ENCODE results near the gene SCAMP5. TPM values are rescaled to one million over a fixed set of nuclear protein-coding genes. Genes with fewer than 3 reads are reported as not detected.

SCAMP5 gene
- total RNA-seq, 1 donor from 2014 or later = 0.73 TPM

DNA sequence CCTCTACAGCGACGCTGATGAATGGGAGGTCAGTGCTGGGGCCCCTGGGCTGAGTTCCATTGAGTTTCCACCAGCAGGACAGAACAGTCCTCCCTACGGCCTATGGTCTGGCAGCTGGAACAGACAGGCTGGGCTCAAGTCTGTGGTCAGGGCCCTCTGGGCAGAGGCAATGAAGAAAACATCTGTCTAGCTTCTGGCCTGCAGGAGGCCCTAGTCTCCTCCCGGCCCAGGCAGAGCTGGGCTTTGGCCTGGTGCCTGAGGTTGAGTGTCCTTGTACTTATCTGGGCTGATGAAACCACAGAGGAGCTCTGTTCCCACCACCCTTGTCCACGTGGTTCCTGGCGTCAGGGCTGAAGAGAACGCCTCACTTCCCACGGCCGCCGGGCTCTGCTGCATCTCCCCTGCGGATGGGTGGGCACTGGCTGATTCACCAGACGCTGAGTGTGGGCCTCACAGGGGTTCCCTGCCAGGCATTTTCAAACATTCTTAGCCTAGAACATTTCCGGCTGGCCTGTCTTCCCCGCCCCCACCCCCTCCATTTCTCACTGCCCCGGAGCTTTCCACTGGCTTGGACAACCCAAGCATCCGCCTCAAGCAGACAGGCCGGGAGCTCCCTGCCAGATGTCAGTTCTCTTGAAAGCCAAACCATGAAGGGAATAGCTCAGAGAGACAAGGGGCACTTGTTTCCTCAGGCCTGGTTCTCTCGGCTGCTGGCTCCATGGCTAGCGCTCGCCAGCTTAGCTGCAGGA, 48.3 kb downstream of the SCAMP5 start:
- peak; percentile 87 for ATAC-seq

DNA sequence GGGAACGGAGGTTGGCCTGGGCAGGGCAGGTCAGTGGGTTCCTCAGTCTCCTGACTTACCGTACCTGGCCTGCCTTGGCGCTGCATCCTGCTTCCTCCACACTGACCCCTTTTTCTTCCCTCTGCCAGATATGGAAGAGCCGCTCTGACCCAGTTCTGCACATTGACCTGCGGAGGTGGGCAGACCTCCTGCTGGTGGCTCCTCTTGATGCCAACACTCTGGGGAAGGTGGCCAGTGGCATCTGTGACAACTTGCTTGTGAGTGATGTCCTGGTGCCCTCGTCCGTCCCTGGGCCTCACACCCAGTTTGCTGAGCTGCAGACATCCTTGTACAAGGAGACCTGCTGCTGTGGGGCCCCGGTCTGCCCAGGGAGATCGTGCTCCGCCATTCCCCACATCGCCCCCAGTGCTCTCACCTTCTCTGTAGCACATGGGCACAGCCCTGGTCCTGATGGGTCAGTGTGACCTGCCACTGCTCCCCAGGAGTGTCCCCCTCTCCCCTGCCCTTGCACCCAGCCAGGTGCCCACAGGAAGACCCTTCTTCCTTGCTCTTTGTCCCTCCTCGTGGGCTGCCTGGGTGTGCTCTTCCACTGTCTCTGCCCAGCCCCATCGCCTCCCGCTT, 49.0 kb downstream of the SCAMP5 start:
- no peak for ATAC-seq
- no peak for DNase-seq (ENCODE audit: low spot score)

More for the DNA sequence above, 48.3 kb downstream of the SCAMP5 start:
- DNase-seq (ENCODE audit: low spot score) = peak; percentile 92

GRCh38 chr15:75045332-75046015, 50.1 kb downstream of the SCAMP5 start:
- ATAC-seq (no peak), DNase-seq (ENCODE audit: low spot score) (no peak)

- DNase-seq (ENCODE audit: low spot score) = no peak
- no peak for ATAC-seq
Observed at GRCh38 chr15:75048394-75048793, 53.0 kb downstream of the SCAMP5 start.

GRCh38 chr15:75049392-75049791, 54.0 kb downstream of the SCAMP5 start:
- peak; percentile 79 for ATAC-seq
- peak; percentile 85 for DNase-seq (ENCODE audit: low spot score)

DNA sequence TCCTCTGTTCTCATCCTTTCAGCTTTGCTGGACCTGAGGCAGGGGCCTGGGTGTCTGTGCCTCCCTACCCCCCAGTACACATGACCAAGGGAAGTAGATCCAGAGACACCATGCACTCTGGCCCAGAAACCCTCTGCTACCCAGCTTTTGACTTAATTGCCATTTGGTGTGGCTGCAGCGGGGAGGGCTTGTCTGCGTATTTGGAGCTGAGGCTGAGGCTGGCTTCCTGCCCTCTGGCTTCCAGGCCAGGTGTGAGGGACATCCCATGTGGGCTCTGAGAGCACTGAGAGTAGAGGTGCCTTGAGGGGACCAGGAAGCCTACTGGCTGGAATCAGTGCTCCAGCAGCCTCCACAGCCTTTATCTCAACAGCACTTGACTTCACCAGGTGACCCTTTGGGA, 54.9 kb downstream of the SCAMP5 start:
- no peak for DNase-seq (ENCODE audit: low spot score)
- no peak for ATAC-seq

- ATAC-seq (no peak), DNase-seq (ENCODE audit: low spot score) (no peak)
Observed at GRCh38 chr15:75051191-75051608, 55.8 kb downstream of the SCAMP5 start.

DNA sequence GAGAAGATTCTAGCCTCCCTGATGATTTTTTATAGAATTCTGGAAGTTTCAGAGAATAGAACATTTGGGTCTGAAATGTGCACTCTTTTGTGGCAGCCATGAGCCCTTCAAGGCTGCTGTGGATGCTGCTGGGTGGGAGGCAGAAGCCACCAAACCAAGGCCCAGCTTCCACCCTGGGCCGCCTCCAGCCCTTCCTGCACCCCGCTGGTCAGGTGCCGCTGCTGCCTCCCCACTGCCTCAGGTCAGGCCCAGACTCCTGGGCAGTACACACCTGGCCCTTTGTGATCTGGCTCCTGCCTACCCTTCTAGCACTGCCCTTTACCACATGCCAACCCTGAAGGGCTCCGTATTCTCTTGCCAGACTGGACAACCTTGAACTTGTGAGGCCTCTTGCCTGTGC, 56.3 kb downstream of the SCAMP5 start:
- no peak for DNase-seq (ENCODE audit: low spot score)

GRCh38 chr15:75052972-75053747, 57.8 kb downstream of the SCAMP5 start:
- DNase-seq (ENCODE audit: low spot score) (no peak), ATAC-seq (no peak)

More for the DNA sequence above, 56.3 kb downstream of the SCAMP5 start:
- no peak for ATAC-seq

GRCh38 chr15:75053748-75054125, 58.4 kb downstream of the SCAMP5 start:
- DNase-seq (ENCODE audit: low spot score) = no peak

DNA sequence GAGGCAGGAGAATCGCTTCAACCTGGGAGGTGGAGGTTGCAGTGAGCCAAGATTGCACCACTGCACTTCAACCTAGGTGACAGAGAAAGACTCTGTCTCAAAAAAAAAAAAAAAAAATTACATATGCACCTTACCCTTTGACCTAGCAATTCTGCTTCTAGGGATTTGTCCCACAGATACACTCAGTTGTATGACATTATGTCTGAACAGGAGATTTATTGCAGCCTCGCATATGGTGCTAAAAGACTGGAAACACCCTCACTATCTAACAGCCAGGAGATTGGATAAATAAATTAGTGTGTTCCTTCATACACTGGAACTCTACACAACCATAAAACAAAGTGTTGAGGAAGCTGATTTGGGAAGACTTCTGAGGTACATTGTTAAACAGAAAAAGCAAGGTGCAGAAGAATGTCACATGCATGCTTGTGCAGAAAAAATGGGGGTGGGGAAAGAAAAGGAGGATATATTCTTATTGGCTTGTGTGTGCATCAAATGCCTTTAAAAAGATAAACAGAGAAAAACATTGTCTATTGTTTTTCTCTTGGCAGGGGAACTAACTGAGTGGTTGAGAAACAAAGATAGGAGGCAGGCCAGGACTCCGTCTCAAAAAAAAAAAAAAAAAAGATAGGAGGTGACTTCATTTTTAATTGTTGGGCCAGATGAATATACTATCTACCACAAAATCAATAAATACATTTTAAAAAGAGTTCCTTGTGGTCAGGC, 59.0 kb downstream of the SCAMP5 start:
- ATAC-seq (peak; percentile 42), DNase-seq (ENCODE audit: low spot score) (no peak)

More at GRCh38 chr15:75053748-75054125, 58.4 kb downstream of the SCAMP5 start:
- ATAC-seq = no peak

- no peak for ATAC-seq
- DNase-seq (ENCODE audit: low spot score) = no peak
Observed at GRCh38 chr15:75056036-75056435, 60.7 kb downstream of the SCAMP5 start.

GRCh38 chr15:75058127-75058905, 63.0 kb downstream of the SCAMP5 start:
- DNase-seq (ENCODE audit: low spot score) = peak; percentile 37
- no peak for ATAC-seq

DNA sequence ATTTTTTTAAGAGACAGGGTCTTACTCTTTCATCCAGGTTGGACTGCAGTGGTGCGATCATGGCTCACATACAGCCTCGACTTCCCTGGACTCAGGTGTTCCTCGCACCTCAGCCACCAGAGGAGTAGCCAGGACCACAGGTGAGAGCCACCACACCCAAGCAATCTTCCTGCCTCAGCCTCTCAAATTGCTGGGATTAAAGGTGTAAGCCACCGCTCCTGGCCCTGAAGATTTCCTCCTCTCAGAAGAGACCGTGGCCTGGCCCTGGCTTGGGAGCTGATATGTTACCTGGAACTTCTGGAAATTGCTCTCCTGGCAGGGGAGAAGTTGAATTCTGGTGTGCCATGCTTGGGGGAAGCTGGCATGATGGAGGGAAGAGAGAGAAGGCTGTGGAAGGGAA, 64.2 kb downstream of the SCAMP5 start:
- ATAC-seq (no peak), DNase-seq (ENCODE audit: low spot score) (no peak)

DNA sequence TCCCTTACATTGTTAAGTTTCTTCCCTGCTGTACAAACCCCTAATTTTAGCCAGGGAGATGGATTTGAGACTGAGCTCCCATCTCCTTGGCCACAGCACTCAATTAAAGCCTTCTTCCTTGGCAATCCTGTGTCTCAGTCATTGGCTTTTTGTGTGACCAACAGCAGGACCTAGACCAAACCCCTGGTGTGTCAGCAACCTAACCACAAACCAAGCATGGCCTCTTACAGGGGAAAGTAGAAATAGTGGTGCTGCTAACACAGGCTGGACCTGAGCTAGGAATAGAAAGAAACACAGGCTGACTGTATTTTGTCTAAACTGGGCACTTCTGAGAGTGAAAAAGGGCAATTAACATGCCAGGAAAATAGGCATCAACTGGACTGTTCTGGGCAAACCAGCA, 65.9 kb downstream of the SCAMP5 start:
- peak; percentile 15 for DNase-seq (ENCODE audit: low spot score)

GRCh38 chr15:75062706-75063105, 67.3 kb downstream of the SCAMP5 start:
- peak; percentile 35 for DNase-seq (ENCODE audit: low spot score)

More for the DNA sequence above, 65.9 kb downstream of the SCAMP5 start:
- no peak for ATAC-seq

GRCh38 chr15:75063338-75063737, 68.0 kb downstream of the SCAMP5 start:
- no peak for ATAC-seq
- peak; percentile 33 for DNase-seq (ENCODE audit: low spot score)

More at GRCh38 chr15:75062706-75063105, 67.3 kb downstream of the SCAMP5 start:
- no peak for ATAC-seq

- ATAC-seq (no peak), DNase-seq (ENCODE audit: low spot score) (peak; percentile 36)
Observed at GRCh38 chr15:75063889-75064288, 68.5 kb downstream of the SCAMP5 start.

GRCh38 chr15:75064846-75065245, 69.5 kb downstream of the SCAMP5 start:
- DNase-seq (ENCODE audit: low spot score) (no peak), ATAC-seq (no peak)

DNA sequence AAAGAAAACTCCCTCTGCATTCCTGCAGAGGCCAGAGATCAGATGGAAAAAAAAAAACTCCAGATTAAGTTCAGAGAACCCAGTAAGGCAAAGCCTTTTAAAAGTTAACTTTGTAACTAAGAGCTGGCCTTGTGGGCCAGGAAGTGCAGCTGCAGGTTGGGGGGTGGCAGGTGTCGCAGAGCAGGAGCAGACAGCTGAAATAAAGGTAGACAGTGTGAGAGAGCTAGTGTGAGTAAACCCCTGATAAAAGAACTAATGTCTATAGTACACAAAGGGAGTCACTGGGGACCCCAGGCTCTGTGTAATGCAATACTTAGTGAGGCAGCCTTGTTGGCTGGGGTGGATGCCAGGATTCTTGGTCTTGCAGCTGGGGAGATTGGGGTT, 70.1 kb downstream of the SCAMP5 start:
- ATAC-seq = no peak
- peak; percentile 38 for DNase-seq (ENCODE audit: low spot score)
